Chondrocyte (in vitro differentiated cells): ENCODE data around the gene NHLRC2. TPM values are rescaled to one million over a fixed set of nuclear protein-coding genes. Genes with fewer than 3 reads are reported as not detected.

ENCODE experiments used
- DNase-seq: peaks from one replicate; pipeline ENCODE4 v3.0.0; 2021; ENCODE audit warnings: mixed read lengths, low spot score
- H3K27ac Mint-ChIP-seq: one replicate; pipeline ENCODE4 v1.8.0; 2021; ENCODE audit warnings: mild to moderate bottlenecking, moderate library complexity, mixed read lengths; ENCODE audit not compliant: unreplicated experiment
- H3K27me3 Mint-ChIP-seq: 2 replicates; pipeline ENCODE4 v1.8.0; 2021; ENCODE audit warnings: low read depth, mixed read lengths
- H3K36me3 Mint-ChIP-seq: 2 replicates; pipeline ENCODE4 v1.8.0; 2021; ENCODE audit warnings: low read depth, mixed read lengths
- H3K4me1 Mint-ChIP-seq: 2 replicates; pipeline ENCODE4 v1.8.0; 2021; ENCODE audit warnings: low read depth, mild to moderate bottlenecking, mixed read lengths
- H3K4me3 Mint-ChIP-seq: one replicate; pipeline ENCODE4 v1.8.0; 2021; ENCODE audit warnings: mild to moderate bottlenecking, moderate library complexity, mixed read lengths; ENCODE audit not compliant: unreplicated experiment
- H3K9me3 Mint-ChIP-seq: 2 replicates; pipeline ENCODE4 v1.8.0; 2021; ENCODE audit warnings: low read depth, mixed read lengths
- total RNA-seq: library from RNA; stranded (reverse); gene quantifications from 3 replicates; pipeline ENCODE4 v1.2.1, GENCODE V29; 2021
- TF ChIP-seq, protein P1 (sequence below): fragments of 200-600 bp; sonication (generic); IDR thresholded peaks from 2 replicates; pipeline ENCODE4 v1.5.0; 2021; ENCODE audit warnings: antibody characterized with exemption, mild to moderate bottlenecking, moderate library complexity

NHLRC2 gene
- total RNA-seq, 1 donor from 2014 or later, result 29.2 TPM

DNA sequence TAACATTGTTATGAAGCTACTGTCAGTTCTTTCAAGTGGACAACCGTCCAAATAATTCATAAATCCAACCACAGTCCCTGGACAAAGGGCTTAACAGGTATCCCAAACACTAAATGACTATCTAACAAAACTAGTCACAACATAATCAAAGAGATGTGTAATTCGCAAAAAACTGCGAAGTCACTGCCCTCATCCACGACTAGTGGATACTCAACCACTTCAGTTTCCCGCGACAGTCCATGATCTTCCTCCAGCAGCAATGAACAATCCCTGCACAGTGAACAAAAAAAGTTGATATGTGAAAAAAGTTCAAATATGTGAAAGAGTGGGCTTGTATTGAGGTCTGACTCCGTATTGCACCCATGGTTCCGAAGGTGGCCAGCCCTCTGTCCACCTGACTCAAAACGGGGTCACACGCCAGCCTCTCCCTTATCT is 866 bp upstream of the NHLRC2 start:
- Mint-ChIP-seq H3K9me3 (no peaks in the 10 kb centered on the region), H3K36me3 (peaks cover 3% of the 10 kb centered on the region), H3K4me3 (peak overlapping the region; percentile 94), H3K27ac (peak overlapping the region; percentile 98), H3K27me3 (no peaks in the 10 kb centered on the region), H3K4me1 (peaks cover 34% of the 10 kb centered on the region)
- DNase-seq, result no peak
- TF ChIP-seq, protein P1, sequence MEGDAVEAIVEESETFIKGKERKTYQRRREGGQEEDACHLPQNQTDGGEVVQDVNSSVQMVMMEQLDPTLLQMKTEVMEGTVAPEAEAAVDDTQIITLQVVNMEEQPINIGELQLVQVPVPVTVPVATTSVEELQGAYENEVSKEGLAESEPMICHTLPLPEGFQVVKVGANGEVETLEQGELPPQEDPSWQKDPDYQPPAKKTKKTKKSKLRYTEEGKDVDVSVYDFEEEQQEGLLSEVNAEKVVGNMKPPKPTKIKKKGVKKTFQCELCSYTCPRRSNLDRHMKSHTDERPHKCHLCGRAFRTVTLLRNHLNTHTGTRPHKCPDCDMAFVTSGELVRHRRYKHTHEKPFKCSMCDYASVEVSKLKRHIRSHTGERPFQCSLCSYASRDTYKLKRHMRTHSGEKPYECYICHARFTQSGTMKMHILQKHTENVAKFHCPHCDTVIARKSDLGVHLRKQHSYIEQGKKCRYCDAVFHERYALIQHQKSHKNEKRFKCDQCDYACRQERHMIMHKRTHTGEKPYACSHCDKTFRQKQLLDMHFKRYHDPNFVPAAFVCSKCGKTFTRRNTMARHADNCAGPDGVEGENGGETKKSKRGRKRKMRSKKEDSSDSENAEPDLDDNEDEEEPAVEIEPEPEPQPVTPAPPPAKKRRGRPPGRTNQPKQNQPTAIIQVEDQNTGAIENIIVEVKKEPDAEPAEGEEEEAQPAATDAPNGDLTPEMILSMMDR, result no peak

DNA sequence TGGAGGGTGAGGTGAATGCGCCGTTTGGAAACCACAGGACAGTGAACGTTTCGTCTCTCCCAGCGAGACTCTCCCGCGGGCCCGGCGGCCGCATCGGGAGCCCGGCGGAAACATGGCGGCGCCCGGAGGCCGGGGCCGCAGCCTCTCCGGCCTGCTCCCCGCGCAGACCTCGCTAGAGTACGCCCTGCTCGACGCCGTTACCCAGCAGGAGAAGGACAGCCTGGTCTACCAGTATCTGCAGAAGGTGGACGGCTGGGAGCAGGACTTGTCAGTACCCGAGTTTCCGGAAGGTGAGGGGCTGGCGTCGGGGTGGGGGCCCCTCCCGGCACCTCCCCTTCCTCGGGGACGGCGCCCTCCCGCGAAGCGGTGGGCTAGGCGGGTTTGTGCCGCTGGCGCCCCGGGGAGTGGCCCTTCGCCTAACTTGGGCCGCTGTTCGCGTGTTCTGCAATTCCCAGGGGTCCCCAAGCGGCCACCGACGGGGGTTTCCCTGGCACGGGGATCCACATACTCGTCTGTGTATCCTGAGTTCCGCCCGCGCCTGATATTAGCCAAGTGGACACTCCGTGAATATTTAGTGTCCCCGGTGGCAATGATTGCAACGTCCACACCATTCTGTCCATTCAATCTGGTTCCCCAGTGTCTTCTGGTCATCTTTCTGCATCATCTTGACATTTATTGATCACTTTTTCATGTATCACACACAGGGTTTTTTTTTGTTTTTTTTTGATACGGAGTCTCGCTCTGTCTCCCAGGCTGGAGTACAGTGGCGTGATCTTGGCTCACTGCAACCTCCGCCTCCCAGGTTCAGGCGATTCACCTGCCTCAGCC is 514 bp downstream of the NHLRC2 start:
- Mint-ChIP-seq H3K27ac (peak overlapping the region; percentile 98), H3K27me3 (no peaks in the 10 kb centered on the region), H3K4me3 (peak overlapping the region; percentile 94), H3K9me3 (no peaks in the 10 kb centered on the region), H3K36me3 (peaks cover 7% of the 10 kb centered on the region), H3K4me1 (peaks cover 35% of the 10 kb centered on the region)
- TF ChIP-seq, protein P1, result peak; percentile 50
- DNase-seq, result no peak

DNA sequence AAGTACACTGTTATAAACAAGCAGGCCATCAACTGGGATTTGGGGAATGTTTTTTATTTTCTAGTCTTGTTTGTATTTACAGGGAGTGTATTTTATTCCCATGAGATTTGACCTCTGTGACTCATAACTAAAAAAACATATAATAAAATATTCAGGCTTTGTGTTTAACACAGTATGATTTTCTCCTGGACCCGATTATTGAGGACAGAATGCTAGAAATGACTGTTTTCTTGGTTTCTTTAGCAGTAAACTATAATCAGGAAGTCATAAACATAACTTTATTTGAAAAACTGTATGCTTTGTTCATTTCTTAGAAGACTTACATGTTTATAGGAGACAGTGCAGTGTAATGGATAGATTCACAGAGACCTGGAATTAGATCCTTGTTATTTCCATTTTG is 2.1 kb downstream of the NHLRC2 start:
- H3K4me3 Mint-ChIP-seq, result peak overlapping the region; percentile 24
- H3K9me3 Mint-ChIP-seq, result peaks cover 5% of the 10 kb centered on the region
- no peak overlapping the region for H3K27ac Mint-ChIP-seq
- DNase-seq, result no peak
- H3K27me3 Mint-ChIP-seq, result no peaks in the 10 kb centered on the region
- H3K4me1 Mint-ChIP-seq, result peaks cover 35% of the 10 kb centered on the region
- TF ChIP-seq, protein P1, result no peak
- peaks cover 16% of the 10 kb centered on the region for H3K36me3 Mint-ChIP-seq

DNA sequence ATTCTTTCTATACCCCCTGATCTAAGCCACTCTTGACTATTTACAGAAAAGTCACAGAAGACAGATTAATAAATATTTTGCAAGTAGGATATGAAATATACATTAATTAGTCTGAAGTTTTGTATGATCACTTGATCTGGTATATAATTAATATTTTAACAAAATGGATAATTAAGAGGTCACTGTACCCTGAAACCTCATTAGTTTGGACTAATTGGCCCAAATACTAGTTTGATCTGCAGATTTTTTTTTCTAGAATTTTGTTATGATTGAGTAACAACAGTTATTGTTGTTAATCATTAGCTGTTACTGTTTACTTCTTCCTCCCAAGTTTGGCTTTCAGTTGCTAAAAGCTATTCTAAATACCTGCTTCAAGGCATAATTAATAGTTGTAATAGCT is 2.7 kb downstream of the NHLRC2 start:
- H3K27me3 Mint-ChIP-seq, result no peaks in the 10 kb centered on the region
- TF ChIP-seq, protein P1, result no peak
- H3K36me3 Mint-ChIP-seq, result peaks cover 16% of the 10 kb centered on the region
- H3K4me1 Mint-ChIP-seq, result peaks cover 35% of the 10 kb centered on the region
- peaks cover 5% of the 10 kb centered on the region for H3K9me3 Mint-ChIP-seq
- no peak for DNase-seq
- no peak overlapping the region for H3K4me3 Mint-ChIP-seq
- H3K27ac Mint-ChIP-seq, result no peak overlapping the region

DNA sequence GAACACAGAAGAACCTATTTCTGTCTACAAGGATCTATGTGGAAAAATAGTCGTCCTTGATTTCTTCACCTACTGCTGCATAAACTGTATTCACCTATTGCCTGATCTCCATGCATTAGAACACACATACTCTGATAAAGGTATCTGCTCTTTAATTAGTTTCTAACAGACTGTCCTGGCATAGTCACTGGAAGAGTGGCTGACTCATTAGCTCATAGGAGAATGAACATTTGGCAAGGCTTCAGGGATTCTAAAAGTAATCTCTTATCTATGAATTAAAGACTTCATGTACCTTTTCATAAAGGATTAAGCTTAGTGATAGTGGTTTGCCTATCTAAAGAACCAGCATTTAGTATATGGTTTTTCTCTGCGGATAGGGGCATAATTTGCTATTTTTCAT is 4.1 kb downstream of the NHLRC2 start:
- DNase-seq, result no peak
- peaks cover 18% of the 10 kb centered on the region for H3K36me3 Mint-ChIP-seq
- no peak overlapping the region for H3K27ac Mint-ChIP-seq
- TF ChIP-seq, protein P1, result no peak
- peaks cover 5% of the 10 kb centered on the region for H3K9me3 Mint-ChIP-seq
- no peak overlapping the region for H3K4me3 Mint-ChIP-seq
- H3K4me1 Mint-ChIP-seq, result peaks cover 30% of the 10 kb centered on the region
- H3K27me3 Mint-ChIP-seq, result no peaks in the 10 kb centered on the region
